Measurements from ENCODE around the gene SPDYE2. TPM values are rescaled to one million over a fixed set of nuclear protein-coding genes. Genes with fewer than 3 reads are reported as not detected.

Gene SPDYE2, protein sequence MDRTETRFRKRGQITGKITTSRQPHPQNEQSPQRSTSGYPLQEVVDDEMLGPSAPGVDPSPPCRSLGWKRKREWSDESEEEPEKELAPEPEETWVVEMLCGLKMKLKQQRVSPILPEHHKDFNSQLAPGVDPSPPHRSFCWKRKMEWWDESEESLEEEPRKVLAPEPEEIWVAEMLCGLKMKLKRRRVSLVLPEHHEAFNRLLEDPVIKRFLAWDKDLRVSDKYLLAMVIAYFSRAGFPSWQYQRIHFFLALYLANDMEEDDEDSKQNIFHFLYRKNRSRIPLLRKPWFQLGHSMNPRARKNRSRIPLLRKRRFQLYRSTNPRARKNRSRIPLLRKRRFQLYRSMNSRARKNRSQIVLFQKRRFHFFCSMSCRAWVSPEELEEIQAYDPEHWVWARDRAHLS
- total RNA-seq, result not detected in 2 replicates

DNA sequence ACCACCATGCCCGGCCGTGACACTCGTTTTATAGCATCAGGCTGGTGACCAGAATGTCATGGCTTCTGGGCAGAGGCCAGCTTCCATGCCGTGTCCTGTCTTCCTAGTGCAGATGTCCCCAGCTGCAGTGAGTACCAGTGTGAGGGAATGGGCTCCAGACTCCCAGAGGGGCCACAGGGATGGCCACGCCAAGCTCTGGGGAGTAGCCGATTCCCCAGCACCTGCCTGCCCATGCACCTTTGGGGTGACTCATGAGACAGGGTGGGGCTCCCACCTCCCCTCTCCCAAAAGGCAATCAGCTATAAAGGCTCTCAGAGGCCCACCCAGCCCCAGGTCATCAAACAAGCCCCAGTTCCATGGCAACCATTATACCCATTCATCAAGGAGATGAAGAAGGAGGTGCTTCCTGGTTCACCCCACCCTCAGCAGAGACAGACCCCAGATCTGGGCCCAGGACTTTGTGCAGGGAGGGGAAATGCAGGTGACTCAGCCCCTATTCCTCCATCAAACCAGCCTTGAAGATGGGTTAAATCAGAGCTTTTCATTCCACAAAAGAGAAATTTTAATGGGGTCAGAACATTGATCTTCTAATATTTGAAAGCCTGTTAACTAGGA, at the start of gene SPDYE2:
SPDYE2 (plus strand) TSS at position 419 of the 615 bp plus-strand sequence. CDS start 2,030 bp downstream, outside the sequence.

DNA sequence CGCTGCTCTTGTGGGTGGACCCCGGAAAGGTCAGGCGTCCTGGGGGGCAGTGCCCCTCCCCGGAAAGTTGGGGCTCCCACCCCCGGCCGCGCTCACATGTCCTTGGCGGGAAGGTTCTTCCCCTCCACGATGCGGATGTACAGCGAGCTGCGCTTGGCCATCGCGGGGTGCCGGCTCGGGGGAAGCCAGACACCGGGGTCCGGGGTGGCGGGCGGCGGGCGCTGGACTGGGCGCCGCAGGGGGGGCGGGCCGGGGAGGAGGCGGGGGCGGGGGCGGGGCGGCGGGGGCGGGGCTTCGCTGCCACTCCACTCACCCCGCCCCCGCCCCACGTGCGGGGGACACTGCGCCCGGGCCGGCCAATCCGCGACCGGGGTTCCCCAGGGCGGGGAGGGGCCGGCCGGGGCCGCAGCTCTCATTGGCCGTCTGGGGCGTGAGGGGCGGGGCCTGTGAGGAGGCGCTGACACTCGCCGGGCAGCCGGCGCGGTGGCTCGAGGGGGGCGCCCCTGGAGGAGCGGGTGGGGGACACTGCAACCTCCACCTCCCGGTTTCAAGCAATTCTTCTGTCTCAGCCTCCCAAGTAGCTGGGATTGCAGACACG, 33.4 kb upstream of the SPDYE2 start, which contains the start of gene RASA4B:
RASA4B (minus strand) TSS at position 228 of the 598 bp plus-strand sequence; CDS start at position 161, 67 bp downstream.

DNA sequence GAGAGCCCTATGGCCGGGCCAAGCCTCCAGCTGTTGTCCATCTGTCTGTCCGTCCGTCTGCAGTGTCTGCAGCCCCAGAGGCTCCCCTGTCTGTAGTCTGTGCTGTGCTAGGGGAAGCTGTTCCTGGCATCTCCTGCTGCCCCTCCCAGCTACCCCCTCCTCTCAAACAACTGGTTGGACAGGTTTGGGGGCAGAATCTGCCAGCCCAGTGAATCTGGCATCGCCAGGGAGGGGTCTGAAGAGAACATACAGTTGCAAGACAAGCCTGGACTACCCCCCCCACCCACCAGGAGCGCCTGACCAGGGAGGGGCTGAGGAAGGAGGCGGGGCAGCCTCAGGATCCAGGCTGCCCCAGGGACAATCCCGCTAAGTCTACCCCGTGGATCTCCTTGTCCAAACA, 7.4 kb upstream of the SPDYE2 start, which contains the start of gene UPK3BL2:
UPK3BL2 (minus strand) TSS at position 101 of the 400 bp plus-strand sequence; CDS start at position 41, 60 bp downstream.

GRCh38 chr7:102572261-102573239, 21.5 kb downstream of the SPDYE2 start, which contains the start of gene POLR2J3:
TSS of gene POLR2J3 (minus strand) at chr7:102572583. CDS start at chr7:102572521, 62 bp downstream.

Other genes starting within 250 kb of the SPDYE2 start
- gene SPDYE6, start 194.8 kb upstream of the SPDYE2 start, total RNA-seq, result 0.25 TPM in 1 of 2 replicates, not detected in the other
- gene PRKRIP1, start 154.9 kb upstream of the SPDYE2 start, total RNA-seq, result 18.3 and 20.5 TPM in 2 replicates
- 68.0 and 73.5 TPM in 2 replicates for gene ORAI2, start 117.7 kb upstream of the SPDYE2 start, total RNA-seq
- gene ALKBH4, start 86.4 kb upstream of the SPDYE2 start, total RNA-seq, result 12.7 and 17.6 TPM in 2 replicates
- 30.6 and 35.4 TPM in 2 replicates for gene LRWD1, start 86.2 kb upstream of the SPDYE2 start, total RNA-seq
- gene POLR2J, start 72.3 kb upstream of the SPDYE2 start, total RNA-seq, result 19.0 and 21.7 TPM in 2 replicates
- gene RASA4B, start 33.4 kb upstream of the SPDYE2 start, total RNA-seq, result 0.89 and 5.9 TPM in 2 replicates
- gene UPK3BL2, start 7.5 kb upstream of the SPDYE2 start, total RNA-seq, result 0.44 and 0.87 TPM in 2 replicates
- 20.4 and 21.9 TPM in 2 replicates for gene POLR2J3, start 21.4 kb downstream of the SPDYE2 start, total RNA-seq
- gene RASA4, start 65.5 kb downstream of the SPDYE2 start, total RNA-seq, result 2.7 and 5.9 TPM in 2 replicates
- 3.9 and 9.4 TPM in 2 replicates for gene UPK3BL1, start 91.6 kb downstream of the SPDYE2 start, total RNA-seq
- not detected in 2 replicates for gene SPDYE2B, start 99.1 kb downstream of the SPDYE2 start, total RNA-seq
- 3.2 and 3.3 TPM in 2 replicates for gene POLR2J2, start 120.4 kb downstream of the SPDYE2 start, total RNA-seq
- 11.6 and 13.2 TPM in 2 replicates for gene FAM185A, start 197.8 kb downstream of the SPDYE2 start, total RNA-seq